Coronary artery (tissue), 2 donors: Measurements from ENCODE around the gene DSCAML1.

ENCODE experiments used
- DNase-seq: peaks from one replicate; pipeline ENCODE4 v3.0.0-alpha.2; 2017; ENCODE audit warnings: low spot score
- H3K27ac ChIP-seq, 2 donors: fragments of 200-600 bp; sonication (generic); one replicate each; pipeline ENCODE4 v1.5.1; 2016 to 2019
- H3K4me3 ChIP-seq: fragments of 200-600 bp; sonication (generic); 2 replicates; pipeline ENCODE4 v1.5.1; 2016; ENCODE audit warnings: mild to moderate bottlenecking, moderate library complexity
- CTCF ChIP-seq: fragments of 200-600 bp; sonication (generic); IDR thresholded peaks from one replicate; pipeline ENCODE4 v1.5.1; 2019; ENCODE audit warnings: antibody characterized with exemption

DSCAML1 gene

GRCh38 chr11:117678658-117679406, 118.2 kb downstream of the DSCAML1 start:
- DNase-seq: no peak
- H3K27ac ChIP-seq: no peak overlapping the region
- no peak for TF ChIP-seq CTCF
- H3K4me3 ChIP-seq: no peak overlapping the region

- DNase-seq: no peak
- no peak overlapping the region for H3K27ac ChIP-seq
- no peak for TF ChIP-seq CTCF
- no peak overlapping the region for H3K4me3 ChIP-seq
Measured at GRCh38 chr11:117677729-117678310, 119.2 kb downstream of the DSCAML1 start.

GRCh38 chr11:117676501-117676900, 120.5 kb downstream of the DSCAML1 start:
- TF ChIP-seq CTCF: no peak
- H3K27ac ChIP-seq: no peak overlapping the region
- no peak for DNase-seq
- H3K4me3 ChIP-seq: no peak overlapping the region

GRCh38 chr11:117673602-117674001, 123.4 kb downstream of the DSCAML1 start:
- no peak overlapping the region for H3K27ac ChIP-seq
- H3K4me3 ChIP-seq: no peak overlapping the region
- no peak for DNase-seq
- TF ChIP-seq CTCF: no peak

- no peak for DNase-seq
- Histone ChIP-seq H3K4me3 (no peak overlapping the region), H3K27ac (no peak overlapping the region)
- no peak for TF ChIP-seq CTCF
Measured at GRCh38 chr11:117671370-117671769, 125.6 kb downstream of the DSCAML1 start.

GRCh38 chr11:117670924-117671323, 126.1 kb downstream of the DSCAML1 start:
- TF ChIP-seq CTCF: no peak

GRCh38 chr11:117670443-117670842, 126.6 kb downstream of the DSCAML1 start:
- DNase-seq: no peak
- no peak for TF ChIP-seq CTCF
- Histone ChIP-seq H3K27ac (no peak overlapping the region), H3K4me3 (no peak overlapping the region)

More at GRCh38 chr11:117670924-117671323, 126.1 kb downstream of the DSCAML1 start:
- no peak for DNase-seq
- Histone ChIP-seq H3K4me3 (no peak overlapping the region), H3K27ac (no peak overlapping the region)
